M059J (cell line): ENCODE data around the gene SASS6. TPM values are rescaled to one million over a fixed set of nuclear protein-coding genes. Genes with fewer than 3 reads are reported as not detected.
A peak's percentile ranks its signal among the peaks of the same experiment; 100 is the strongest.

Source experiments
- DNase-seq: peaks from one replicate; pipeline ENCODE4 v3.0.0-alpha.2; 2012; ENCODE audit warnings: low read depth
- total RNA-seq: library from RNA; depleted of rRNA; stranded (reverse); fragments of >200 nt; shearing (Covaris generic); gene quantifications from 2 replicates; pipeline ENCODE4 v1.2.3, GENCODE V29; 2014; rRNA removed

SASS6 gene
- total RNA-seq, 1 experiment from 2014 or later, result 9.4 TPM

DNA sequence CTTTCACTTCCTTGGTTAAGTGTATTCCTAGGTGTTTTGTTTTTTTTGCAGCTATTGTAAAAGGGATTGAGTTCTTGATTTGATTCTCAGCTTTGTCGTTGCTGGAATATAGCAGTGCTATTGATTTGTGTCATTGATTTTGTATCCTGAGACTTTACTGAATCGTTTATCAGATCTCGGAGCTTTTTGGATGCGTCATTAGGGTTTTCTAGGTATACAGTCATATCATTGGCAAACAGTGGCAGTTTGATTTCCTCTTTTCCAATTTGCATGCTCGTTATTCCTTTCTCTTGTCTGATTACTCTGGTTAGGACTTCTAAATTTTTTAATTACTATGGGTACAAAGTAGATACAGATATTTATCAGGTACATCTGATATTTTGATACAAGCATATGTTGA is 87.5 kb downstream of the SASS6 start:
- no peak for DNase-seq

GRCh38 chr1:100039591-100039990 is 93.1 kb downstream of the SASS6 start:
- DNase-seq, result peak; percentile 7

- peak; percentile 78 for DNase-seq
Measured at GRCh38 chr1:100038660-100039287, 94.0 kb downstream of the SASS6 start.

GRCh38 chr1:100037927-100038659 is 94.6 kb downstream of the SASS6 start:
- DNase-seq, result peak; percentile 83

- DNase-seq, result no peak
Measured at GRCh38 chr1:100037656-100037926, 95.1 kb downstream of the SASS6 start.

GRCh38 chr1:100036718-100037655 is 95.7 kb downstream of the SASS6 start:
- DNase-seq, result peak; percentile 73

DNA sequence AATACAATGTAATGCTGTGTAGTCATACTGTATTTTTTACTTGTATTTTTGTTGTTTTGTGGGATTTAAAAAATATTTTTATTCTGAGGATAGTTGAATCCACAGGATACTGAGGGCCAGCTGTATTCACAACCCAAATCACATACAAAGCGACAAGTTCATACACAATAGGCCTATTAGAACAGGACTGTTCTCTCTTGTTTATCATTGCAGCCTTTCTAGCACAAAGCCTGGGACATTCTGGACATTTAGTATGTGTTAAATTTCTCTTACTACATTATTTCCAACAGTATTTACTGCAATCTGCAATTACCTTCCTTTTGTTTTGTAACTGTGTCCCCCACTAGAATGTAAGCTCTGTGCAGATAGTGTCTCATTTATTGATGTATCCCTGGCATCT is 97.5 kb downstream of the SASS6 start:
- no peak for DNase-seq

GRCh38 chr1:100034470-100034869 is 98.3 kb downstream of the SASS6 start:
- DNase-seq, result peak; percentile 33

Other genes starting within 250 kb of the SASS6 start
- gene SLC35A3, start 162.9 kb downstream of the SASS6 start, total RNA-seq, result 35.6 and 36.0 TPM in 2 replicates
- 4.4 and 12.2 TPM in 2 replicates for gene TRMT13, start 233 bp upstream of the SASS6 start, total RNA-seq
- 0.07 and 0.20 TPM in 2 replicates for gene LRRC39, start 45.3 kb upstream of the SASS6 start, total RNA-seq
- 3.8 and 6.6 TPM in 2 replicates for gene DBT, start 116.9 kb upstream of the SASS6 start, total RNA-seq
- 45.5 and 52.7 TPM in 2 replicates for gene RTCA, start 133.3 kb upstream of the SASS6 start, total RNA-seq
- gene CDC14A, start 219.6 kb upstream of the SASS6 start, total RNA-seq, result 1.8 and 5.2 TPM in 2 replicates